Uterus (tissue), 2 donors: ENCODE data around the gene RPGR.

Experiments
- POLR2A ChIP-seq, 2 donors: fragments of 450-650 bp; IDR thresholded peaks; one replicate each; pipeline ENCODE4 v1.6.1; 2016; ENCODE audit warnings: antibody characterized with exemption in 2 of 2, mild to moderate bottlenecking in 1 of 2, moderate library complexity in 1 of 2
- TF ChIP-seq, protein P1 (sequence below), 4 experiments: fragments of 200-600 bp in 2 of 4; fragments of 450-650 bp in 2 of 4; sonication (generic) in 2 of 4; IDR thresholded peaks; one replicate each; pipeline ENCODE4 v1.5.1; 2016 to 2019; ENCODE audit warnings: antibody characterized with exemption in 4 of 4, mild to moderate bottlenecking in 2 of 4, moderate library complexity in 1 of 4

GRCh38 chrX:38346150-38346549, 18.8 kb upstream of the RPGR start:
- TF ChIP-seq, protein P1, sequence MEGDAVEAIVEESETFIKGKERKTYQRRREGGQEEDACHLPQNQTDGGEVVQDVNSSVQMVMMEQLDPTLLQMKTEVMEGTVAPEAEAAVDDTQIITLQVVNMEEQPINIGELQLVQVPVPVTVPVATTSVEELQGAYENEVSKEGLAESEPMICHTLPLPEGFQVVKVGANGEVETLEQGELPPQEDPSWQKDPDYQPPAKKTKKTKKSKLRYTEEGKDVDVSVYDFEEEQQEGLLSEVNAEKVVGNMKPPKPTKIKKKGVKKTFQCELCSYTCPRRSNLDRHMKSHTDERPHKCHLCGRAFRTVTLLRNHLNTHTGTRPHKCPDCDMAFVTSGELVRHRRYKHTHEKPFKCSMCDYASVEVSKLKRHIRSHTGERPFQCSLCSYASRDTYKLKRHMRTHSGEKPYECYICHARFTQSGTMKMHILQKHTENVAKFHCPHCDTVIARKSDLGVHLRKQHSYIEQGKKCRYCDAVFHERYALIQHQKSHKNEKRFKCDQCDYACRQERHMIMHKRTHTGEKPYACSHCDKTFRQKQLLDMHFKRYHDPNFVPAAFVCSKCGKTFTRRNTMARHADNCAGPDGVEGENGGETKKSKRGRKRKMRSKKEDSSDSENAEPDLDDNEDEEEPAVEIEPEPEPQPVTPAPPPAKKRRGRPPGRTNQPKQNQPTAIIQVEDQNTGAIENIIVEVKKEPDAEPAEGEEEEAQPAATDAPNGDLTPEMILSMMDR (IDR thresholded peaks at IDR 0.05) = no peak
- no peak for TF ChIP-seq POLR2A (IDR thresholded peaks at IDR 0.05)
